ENCODE measurements around the gene CXCL3.

GRCh38 chr4:74006009-74006476 is 32.4 kb downstream of the CXCL3 start:
- TF ChIP-seq CTCF (IDR thresholded peaks at IDR 0.05 in 2 of 3, conservative IDR thresholded peaks at IDR 0.05 in 1 of 3; ENCODE audit: borderline replicate concordance in 1 of 3, insufficient read depth in 1 of 3, low read depth in 2 of 3, low read length in 2 of 3) (no peak), EZH2 (IDR thresholded peaks at IDR 0.05) (no peak), POLR2A (IDR thresholded peaks at IDR 0.05; ENCODE audit: borderline replicate concordance, extremely low read depth, insufficient read depth, insufficient read length) (no peak)

All from HCT116 (cell line).